Neural progenitor cell (in vitro differentiated cells): ENCODE data around the gene VPS37B. TPM values are rescaled to one million over a fixed set of nuclear protein-coding genes. Genes with fewer than 3 reads are reported as not detected.

ENCODE experiments used
- DNase-seq: peaks from one replicate; pipeline ENCODE4 v3.0.0-alpha.2; 2016; ENCODE audit warnings: low spot score
- H2AFZ ChIP-seq: fragments of 200-600 bp; sonication (generic); replicated peaks from 2 replicates; pipeline ENCODE4 v1.6.1; 2016; ENCODE audit warnings: antibody characterized with exemption
- H3F3A ChIP-seq: fragments of 200-600 bp; sonication (generic); 2 replicates; pipeline ENCODE4 v1.6.1; 2016; ENCODE audit warnings: antibody characterized with exemption, low read depth
- H3K27ac ChIP-seq: fragments of 200-600 bp; sonication (generic); 2 replicates; pipeline ENCODE4 v1.5.1; 2016; ENCODE audit warnings: mild to moderate bottlenecking
- H3K27me3 ChIP-seq: fragments of 200-600 bp; sonication (generic); 2 replicates; pipeline ENCODE4 v1.6.1; 2016; ENCODE audit warnings: mild to moderate bottlenecking, moderate library complexity
- H3K36me3 ChIP-seq: fragments of 200-600 bp; sonication (generic); 2 replicates; pipeline ENCODE4 v1.5.1; 2016
- H3K4me1 ChIP-seq: fragments of 200-600 bp; sonication (generic); 2 replicates; pipeline ENCODE4 v1.6.1; 2016; ENCODE audit warnings: mixed run types
- H3K4me2 ChIP-seq: fragments of 200-600 bp; sonication (generic); 2 replicates; pipeline ENCODE4 v1.6.1; 2016
- H3K4me3 ChIP-seq: fragments of 200-600 bp; sonication (generic); 2 replicates; pipeline ENCODE4 v1.5.1; 2016
- H3K79me2 ChIP-seq: fragments of 200-600 bp; sonication (generic); 2 replicates; pipeline ENCODE4 v1.6.1; 2016; ENCODE audit warnings: low read depth
- H3K9ac ChIP-seq: fragments of 200-600 bp; sonication (generic); 2 replicates; pipeline ENCODE4 v1.6.1; 2016
- H3K9me3 ChIP-seq: fragments of 200-600 bp; sonication (generic); 2 replicates; pipeline ENCODE4 v1.5.1; 2016; ENCODE audit warnings: low read depth
- H4K20me1 ChIP-seq: fragments of 200-600 bp; sonication (generic); 2 replicates; pipeline ENCODE4 v1.6.1; 2016; ENCODE audit warnings: low read depth
- H3K27ac Mint-ChIP-seq: 3 replicates; pipeline ENCODE4 v1.8.0; 2021; ENCODE audit warnings: mixed read lengths
- H3K27me3 Mint-ChIP-seq: 2 replicates; pipeline ENCODE4 v1.8.0; 2022; ENCODE audit warnings: low read depth, mild to moderate bottlenecking, inconsistent platforms, moderate library complexity, mixed read lengths; ENCODE audit not compliant: insufficient read depth
- H3K36me3 Mint-ChIP-seq: 3 replicates; pipeline ENCODE4 v1.8.0; 2021; ENCODE audit warnings: mixed read lengths
- H3K4me1 Mint-ChIP-seq: 3 replicates; pipeline ENCODE4 v1.8.0; 2021; ENCODE audit warnings: mixed read lengths
- H3K4me3 Mint-ChIP-seq: 3 replicates; pipeline ENCODE4 v1.8.0; 2021; ENCODE audit warnings: mild to moderate bottlenecking, moderate library complexity, mixed read lengths
- H3K9me3 Mint-ChIP-seq: 3 replicates; pipeline ENCODE4 v1.8.0; 2020; ENCODE audit warnings: mixed read lengths
- EZH2 ChIP-seq: fragments of 200-600 bp; sonication (generic); IDR thresholded peaks from 2 replicates; pipeline ENCODE4 v1.6.1; 2017; ENCODE audit warnings: antibody characterized with exemption, mild to moderate bottlenecking, moderate library complexity
- EZH2phosphoT487 ChIP-seq: fragments of 200-600 bp; sonication (generic); IDR thresholded peaks from 2 replicates; pipeline ENCODE4 v1.6.1; 2017; ENCODE audit warnings: antibody characterized with exemption
- total RNA-seq: library from RNA; depleted of rRNA; stranded (reverse); fragments of >200 nt; gene quantifications from 2 replicates; pipeline ENCODE4 v1.2.3, GENCODE V29; 2015; ENCODE audit warnings: low replicate concordance
- TF ChIP-seq, protein P1 (sequence below): fragments of 200-600 bp; sonication (generic); IDR thresholded peaks from 2 replicates; pipeline ENCODE4 v1.5.1; 2017; ENCODE audit warnings: antibody characterized with exemption, mild to moderate bottlenecking

The VPS37B gene
- total RNA-seq, 1 donor from 2014 or later = 19.4 TPM

DNA sequence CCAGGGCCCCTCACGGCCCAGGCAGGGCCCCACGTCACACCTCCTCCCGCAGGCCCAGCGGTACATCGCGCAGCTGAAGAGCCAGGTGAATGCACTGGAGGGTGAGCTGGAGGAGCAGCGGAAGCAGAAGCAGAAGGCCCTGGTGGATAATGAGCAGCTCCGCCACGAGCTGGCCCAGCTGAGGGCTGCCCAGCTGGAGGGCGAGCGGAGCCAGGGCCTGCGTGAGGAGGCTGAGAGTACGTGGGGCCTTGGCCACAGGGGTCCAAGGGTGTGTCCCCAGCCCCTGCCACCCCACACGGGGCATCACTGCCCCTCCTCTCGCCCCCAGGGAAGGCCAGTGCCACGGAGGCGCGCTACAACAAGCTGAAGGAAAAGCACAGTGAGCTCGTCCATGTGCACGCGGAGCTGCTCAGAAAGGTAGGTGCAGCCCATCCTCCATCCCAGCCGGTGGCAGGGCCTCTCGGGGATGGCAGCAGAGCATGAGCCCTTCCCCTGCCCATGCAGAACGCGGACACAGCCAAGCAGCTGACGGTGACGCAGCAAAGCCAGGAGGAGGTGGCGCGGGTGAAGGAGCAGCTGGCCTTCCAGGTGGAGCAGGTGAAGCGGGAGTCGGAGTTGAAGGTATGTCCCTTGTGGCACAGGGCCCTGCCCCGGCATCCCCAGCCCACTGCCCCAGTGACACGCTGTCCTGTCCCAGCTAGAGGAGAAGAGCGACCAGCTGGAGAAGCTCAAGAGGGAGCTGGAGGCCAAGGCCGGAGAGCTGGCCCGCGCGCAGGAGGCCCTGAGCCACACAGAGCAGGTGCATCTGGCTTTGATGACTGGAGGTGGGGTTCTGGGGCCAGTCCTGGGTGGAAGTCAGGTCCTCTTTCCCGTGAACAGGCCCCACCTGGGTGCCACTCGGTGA lies 39.7 kb downstream of the VPS37B start:
- H3K79me2 ChIP-seq = no peaks in the 10 kb centered on the region
- no peaks in the 10 kb centered on the region for H3K27me3 ChIP-seq
- Mint-ChIP-seq H3K27ac (no peak overlapping the region), H3K9me3 (no peaks in the 10 kb centered on the region), H3K4me3 (no peak overlapping the region), H3K4me1 (peaks cover 10% of the 10 kb centered on the region), H3K27me3 (peaks cover 2% of the 10 kb centered on the region), H3K36me3 (peaks cover 2% of the 10 kb centered on the region)
- H4K20me1 ChIP-seq = no peaks in the 10 kb centered on the region
- no peak overlapping the region for H3K4me2 ChIP-seq
- H3F3A ChIP-seq = no peaks in the 10 kb centered on the region
- H3K27ac ChIP-seq = no peak overlapping the region
- no peak overlapping the region for H3K9ac ChIP-seq
- no peaks in the 10 kb centered on the region for H3K9me3 ChIP-seq
- no peaks in the 10 kb centered on the region for H3K4me1 ChIP-seq
- no peak for DNase-seq
- TF ChIP-seq, protein P1, sequence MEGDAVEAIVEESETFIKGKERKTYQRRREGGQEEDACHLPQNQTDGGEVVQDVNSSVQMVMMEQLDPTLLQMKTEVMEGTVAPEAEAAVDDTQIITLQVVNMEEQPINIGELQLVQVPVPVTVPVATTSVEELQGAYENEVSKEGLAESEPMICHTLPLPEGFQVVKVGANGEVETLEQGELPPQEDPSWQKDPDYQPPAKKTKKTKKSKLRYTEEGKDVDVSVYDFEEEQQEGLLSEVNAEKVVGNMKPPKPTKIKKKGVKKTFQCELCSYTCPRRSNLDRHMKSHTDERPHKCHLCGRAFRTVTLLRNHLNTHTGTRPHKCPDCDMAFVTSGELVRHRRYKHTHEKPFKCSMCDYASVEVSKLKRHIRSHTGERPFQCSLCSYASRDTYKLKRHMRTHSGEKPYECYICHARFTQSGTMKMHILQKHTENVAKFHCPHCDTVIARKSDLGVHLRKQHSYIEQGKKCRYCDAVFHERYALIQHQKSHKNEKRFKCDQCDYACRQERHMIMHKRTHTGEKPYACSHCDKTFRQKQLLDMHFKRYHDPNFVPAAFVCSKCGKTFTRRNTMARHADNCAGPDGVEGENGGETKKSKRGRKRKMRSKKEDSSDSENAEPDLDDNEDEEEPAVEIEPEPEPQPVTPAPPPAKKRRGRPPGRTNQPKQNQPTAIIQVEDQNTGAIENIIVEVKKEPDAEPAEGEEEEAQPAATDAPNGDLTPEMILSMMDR = no peak
- TF ChIP-seq EZH2 = no peak
- no peak for TF ChIP-seq EZH2phosphoT487
- no peak overlapping the region for H3K4me3 ChIP-seq
- H3K36me3 ChIP-seq = no peaks in the 10 kb centered on the region
- H2AFZ ChIP-seq = no peak overlapping the region

DNA sequence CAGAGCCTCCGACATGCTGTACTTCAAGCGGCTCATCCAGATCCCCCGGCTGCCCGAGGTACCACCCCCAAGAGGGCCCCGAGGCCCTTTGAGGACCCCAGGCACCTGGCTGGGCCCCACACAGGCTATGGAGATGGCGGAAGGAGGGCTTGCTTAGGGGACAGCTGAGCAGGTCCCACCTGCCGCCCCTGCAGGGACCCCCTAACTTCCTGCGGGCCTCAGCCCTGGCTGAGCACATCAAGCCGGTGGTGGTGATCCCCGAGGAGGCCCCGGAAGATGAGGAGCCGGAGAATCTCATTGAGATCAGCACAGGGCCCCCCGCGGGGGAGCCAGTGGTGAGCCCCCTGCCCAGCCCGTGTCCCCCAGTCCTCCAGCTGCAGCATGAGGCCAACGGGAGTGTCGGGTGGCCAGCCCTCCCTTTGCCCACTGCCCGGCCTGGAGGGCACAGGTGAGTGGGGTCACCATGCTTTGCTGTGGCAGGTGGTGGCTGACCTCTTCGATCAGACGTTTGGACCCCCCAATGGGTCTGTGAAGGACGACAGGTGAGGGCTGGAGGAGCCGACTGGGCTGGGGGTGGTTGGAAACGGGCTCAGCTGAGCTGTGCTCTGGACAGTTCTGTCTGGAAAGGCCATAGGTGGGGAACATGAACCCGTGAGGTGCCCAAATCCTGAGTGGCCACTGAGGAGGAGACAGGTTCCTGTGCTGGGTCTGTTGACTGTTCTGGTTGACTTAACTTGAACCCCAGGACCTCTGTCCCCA lies 40.7 kb downstream of the VPS37B start:
- no peak overlapping the region for H3K27ac ChIP-seq
- H3K4me1 ChIP-seq = no peaks in the 10 kb centered on the region
- Mint-ChIP-seq H3K9me3 (no peaks in the 10 kb centered on the region), H3K4me3 (no peak overlapping the region), H3K36me3 (peaks cover 2% of the 10 kb centered on the region), H3K27me3 (peaks cover 2% of the 10 kb centered on the region), H3K4me1 (peaks cover 10% of the 10 kb centered on the region), H3K27ac (no peak overlapping the region)
- DNase-seq = no peak
- no peaks in the 10 kb centered on the region for H3K36me3 ChIP-seq
- no peak overlapping the region for H3K4me2 ChIP-seq
- H3K4me3 ChIP-seq = no peak overlapping the region
- no peaks in the 10 kb centered on the region for H3K27me3 ChIP-seq
- H2AFZ ChIP-seq = no peak overlapping the region
- H3K9ac ChIP-seq = no peak overlapping the region
- H3F3A ChIP-seq = no peaks in the 10 kb centered on the region
- no peaks in the 10 kb centered on the region for H3K9me3 ChIP-seq
- TF ChIP-seq, protein P1 = no peak
- TF ChIP-seq EZH2phosphoT487 (no peak), EZH2 (no peak)
- no peaks in the 10 kb centered on the region for H4K20me1 ChIP-seq
- H3K79me2 ChIP-seq = no peaks in the 10 kb centered on the region

DNA sequence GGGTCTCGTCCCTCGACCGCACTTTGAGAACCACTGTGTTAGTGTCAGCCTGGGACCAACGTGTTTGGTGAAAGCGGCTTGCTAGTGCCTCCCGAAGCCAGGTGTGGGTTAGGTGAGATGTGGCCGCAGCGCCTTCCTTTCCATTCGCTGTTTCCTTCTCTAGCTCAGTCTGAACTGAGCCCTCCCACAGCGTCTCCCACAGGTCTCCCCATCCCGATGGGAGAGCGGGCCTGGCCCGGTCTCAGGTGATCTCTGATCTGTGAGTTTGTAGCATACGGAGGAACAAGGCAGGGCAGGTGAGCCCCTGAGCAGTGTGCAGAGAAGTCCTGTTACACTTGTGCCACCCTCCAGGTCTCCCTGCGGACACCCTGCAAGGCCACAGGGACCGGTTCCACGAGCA lies 41.4 kb downstream of the VPS37B start:
- no peak for TF ChIP-seq EZH2phosphoT487
- TF ChIP-seq EZH2 = no peak
- TF ChIP-seq, protein P1 = no peak
- Mint-ChIP-seq H3K36me3 (peaks cover 4% of the 10 kb centered on the region), H3K27me3 (peaks cover 4% of the 10 kb centered on the region), H3K27ac (no peak overlapping the region), H3K4me3 (no peak overlapping the region), H3K9me3 (no peaks in the 10 kb centered on the region), H3K4me1 (peaks cover 11% of the 10 kb centered on the region)
- Histone ChIP-seq H3K27me3 (no peaks in the 10 kb centered on the region), H3K4me1 (no peaks in the 10 kb centered on the region), H2AFZ (no peak overlapping the region), H3K79me2 (no peaks in the 10 kb centered on the region), H3K4me3 (no peak overlapping the region), H3K27ac (no peak overlapping the region), H3K36me3 (no peaks in the 10 kb centered on the region), H3K4me2 (no peak overlapping the region), H3K9me3 (no peaks in the 10 kb centered on the region), H3K9ac (no peak overlapping the region), H4K20me1 (no peaks in the 10 kb centered on the region), H3F3A (no peaks in the 10 kb centered on the region)
- no peak for DNase-seq
